Measurements from ENCODE around the gene ASIP.

- TF ChIP-seq CTCF (IDR thresholded peaks at IDR 0.05) (no peak), POLR2A (IDR thresholded peaks at IDR 0.05) (no peak)
Observed at GRCh38 chr20:34274694-34275093, 33.5 kb downstream of the ASIP start.

Data from adrenal gland (tissue), 5 donors.